Activated CD8-positive, alpha-beta memory T cell treated with anti-CD3 and anti-CD28 coated beads, Interleukin-2, amount 50 U/mL, for 48 hours (primary cell): ENCODE results near the gene EFNB2.

Experiments
- DNase-seq: peaks from one replicate; pipeline ENCODE4 v3.0.0-alpha.2; 2020

EFNB2 gene

GRCh38 chr13:106480351-106480910 lies 55.0 kb downstream of the EFNB2 start:
- no peak for DNase-seq

GRCh38 chr13:106479929-106480328 lies 55.5 kb downstream of the EFNB2 start:
- no peak for DNase-seq

GRCh38 chr13:106478116-106478515 lies 57.3 kb downstream of the EFNB2 start:
- no peak for DNase-seq

- DNase-seq, result no peak
These were observed 58.2 kb downstream of the EFNB2 start for GRCh38 chr13:106477303-106477702.

- no peak for DNase-seq
These were observed 59.6 kb downstream of the EFNB2 start for GRCh38 chr13:106475852-106476251.

GRCh38 chr13:106474912-106475311 lies 60.5 kb downstream of the EFNB2 start:
- DNase-seq, result no peak

- no peak for DNase-seq
These were observed 62.3 kb downstream of the EFNB2 start for GRCh38 chr13:106473154-106473553.

GRCh38 chr13:106472621-106473020 lies 62.8 kb downstream of the EFNB2 start:
- DNase-seq, result no peak

GRCh38 chr13:106471957-106472543 lies 63.4 kb downstream of the EFNB2 start:
- DNase-seq, result no peak

- DNase-seq, result no peak
These were observed 64.9 kb downstream of the EFNB2 start for GRCh38 chr13:106470576-106470975.

GRCh38 chr13:106468744-106469590 lies 66.5 kb downstream of the EFNB2 start:
- no peak for DNase-seq

- DNase-seq, result no peak
These were observed 67.3 kb downstream of the EFNB2 start for GRCh38 chr13:106468207-106468606.

- DNase-seq, result no peak
These were observed 67.9 kb downstream of the EFNB2 start for GRCh38 chr13:106467427-106468122.

GRCh38 chr13:106466691-106467426 lies 68.6 kb downstream of the EFNB2 start:
- no peak for DNase-seq

- DNase-seq, result no peak
These were observed 71.4 kb downstream of the EFNB2 start for GRCh38 chr13:106464076-106464475.

GRCh38 chr13:106462710-106463109 lies 72.8 kb downstream of the EFNB2 start:
- no peak for DNase-seq

- no peak for DNase-seq
These were observed 79.7 kb downstream of the EFNB2 start for GRCh38 chr13:106455777-106456176.

GRCh38 chr13:106455190-106455589 lies 80.3 kb downstream of the EFNB2 start:
- no peak for DNase-seq

- no peak for DNase-seq
These were observed 82.4 kb downstream of the EFNB2 start for GRCh38 chr13:106453101-106453500.

- DNase-seq, result no peak
These were observed 84.5 kb downstream of the EFNB2 start for GRCh38 chr13:106450991-106451390.

- DNase-seq, result no peak
These were observed 86.4 kb downstream of the EFNB2 start for GRCh38 chr13:106449096-106449495.

GRCh38 chr13:106445996-106446395 lies 89.5 kb downstream of the EFNB2 start:
- no peak for DNase-seq
